ENCODE measurements around the gene HOTAIR.

HOTAIR gene

DNA sequence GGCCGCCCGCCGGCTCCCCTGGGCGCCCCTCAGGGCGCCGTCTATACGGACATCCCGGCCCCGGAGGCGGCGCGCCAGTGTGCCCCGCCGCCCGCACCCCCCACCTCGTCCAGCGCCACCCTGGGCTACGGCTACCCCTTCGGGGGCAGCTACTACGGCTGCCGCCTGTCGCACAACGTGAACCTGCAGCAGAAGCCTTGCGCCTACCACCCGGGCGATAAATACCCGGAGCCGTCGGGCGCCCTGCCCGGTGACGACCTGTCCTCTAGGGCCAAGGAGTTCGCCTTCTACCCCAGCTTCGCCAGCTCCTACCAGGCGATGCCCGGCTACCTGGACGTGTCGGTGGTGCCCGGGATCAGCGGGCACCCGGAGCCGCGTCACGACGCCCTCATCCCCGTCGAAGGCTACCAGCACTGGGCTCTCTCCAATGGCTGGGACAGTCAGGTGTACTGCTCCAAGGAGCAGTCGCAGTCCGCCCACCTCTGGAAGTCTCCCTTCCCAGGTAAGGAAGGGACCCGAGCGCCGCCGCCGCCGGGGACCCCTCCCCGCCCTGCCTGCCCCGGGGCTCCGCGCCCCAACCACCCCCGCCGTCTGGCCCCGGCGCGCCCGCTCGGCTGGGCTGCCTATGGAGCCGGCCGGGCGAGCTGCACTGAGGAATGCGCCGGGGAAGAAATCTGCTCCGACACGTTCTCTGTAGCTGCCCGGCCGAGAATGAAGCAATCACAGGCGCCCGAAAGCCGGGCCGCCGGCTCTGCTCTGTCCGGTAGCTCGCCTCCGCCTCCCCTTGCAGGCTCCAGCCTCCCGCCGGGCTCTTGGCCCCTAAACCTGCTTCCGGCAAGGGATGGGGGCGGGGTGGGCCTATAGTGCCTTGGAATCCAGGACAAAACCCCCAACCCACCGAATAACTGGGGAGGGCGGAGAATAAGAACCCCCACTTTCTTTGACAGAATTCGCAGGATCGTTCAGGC is 35.3 kb downstream of the HOTAIR start:
- DNase-seq: no peak

DNA sequence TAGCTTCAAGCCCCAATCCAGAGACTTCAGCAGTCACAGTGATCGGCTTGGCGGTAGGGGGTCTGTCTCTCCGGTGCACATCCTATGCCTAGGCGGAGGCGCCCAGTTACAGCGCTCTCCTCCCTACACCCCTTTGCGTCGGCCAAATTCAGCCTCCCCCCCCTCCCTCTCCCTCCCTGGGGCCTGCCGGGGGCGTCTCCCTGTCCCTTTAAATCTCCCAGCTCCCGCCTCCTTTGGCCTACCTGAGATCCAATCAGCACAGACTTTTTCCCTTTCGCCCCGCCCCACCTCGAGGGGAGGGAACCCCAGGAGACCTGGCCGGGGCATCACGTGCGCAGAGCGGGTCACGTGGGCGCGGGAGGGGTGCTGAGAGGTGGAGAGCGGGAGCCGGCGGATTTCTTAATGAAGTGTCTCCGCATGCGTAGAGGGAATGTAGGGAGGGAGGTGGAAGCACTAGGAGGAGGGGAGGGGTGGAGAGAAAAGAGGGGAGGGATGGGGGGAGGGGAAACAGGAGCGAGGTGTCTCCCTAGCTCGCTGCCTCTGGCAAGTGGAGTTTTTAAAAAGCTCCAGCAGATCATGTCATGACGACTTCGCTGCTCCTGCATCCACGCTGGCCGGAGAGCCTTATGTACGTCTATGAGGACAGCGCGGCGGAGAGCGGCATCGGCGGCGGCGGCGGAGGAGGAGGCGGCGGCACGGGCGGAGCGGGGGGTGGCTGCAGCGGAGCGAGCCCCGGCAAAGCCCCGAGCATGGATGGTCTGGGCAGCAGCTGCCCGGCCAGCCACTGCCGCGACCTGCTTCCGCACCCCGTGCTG is 36.2 kb downstream of the HOTAIR start, which contains the start of gene HOXC13:
Gene HOXC13 (plus strand): TSS at position 506 of the 815 bp plus-strand sequence. CDS start 76 bp downstream, at position 582.
- DNase-seq: peak; percentile 78

DNA sequence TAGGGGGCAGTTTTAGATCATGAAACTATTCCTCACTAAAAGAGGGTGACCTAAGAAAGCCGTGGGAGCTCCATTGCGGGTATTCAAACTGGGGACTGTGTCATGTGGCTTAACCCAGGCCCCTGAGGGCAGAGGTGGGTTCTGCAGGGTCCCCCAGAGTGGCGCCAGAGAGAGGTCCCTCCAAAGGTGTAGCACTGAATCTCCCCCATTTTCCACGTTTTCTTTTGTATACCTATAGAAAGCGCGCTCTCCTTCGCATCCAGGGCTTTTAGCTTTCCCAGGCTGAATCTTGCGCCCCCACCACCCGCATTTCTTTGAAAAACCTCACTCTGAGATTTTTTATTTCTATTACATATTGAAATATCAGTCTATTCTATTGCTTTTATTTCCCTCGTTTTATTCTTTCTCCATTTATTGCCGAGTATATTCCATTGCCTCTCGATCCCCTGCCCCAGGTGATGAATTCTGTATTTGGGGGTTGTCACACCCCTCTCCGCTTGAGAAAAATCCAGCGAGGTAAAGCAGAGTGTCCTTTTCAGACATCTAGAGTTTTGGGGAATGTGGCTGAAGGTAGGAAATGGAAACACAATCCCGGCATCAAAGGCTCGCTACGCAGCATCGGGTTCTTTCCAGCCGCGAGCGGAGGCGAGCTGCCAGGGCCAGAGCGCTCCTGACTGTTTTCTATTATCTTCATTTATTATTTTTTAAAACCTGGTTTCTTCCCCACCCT is 37.0 kb downstream of the HOTAIR start:
- DNase-seq: no peak

DNA sequence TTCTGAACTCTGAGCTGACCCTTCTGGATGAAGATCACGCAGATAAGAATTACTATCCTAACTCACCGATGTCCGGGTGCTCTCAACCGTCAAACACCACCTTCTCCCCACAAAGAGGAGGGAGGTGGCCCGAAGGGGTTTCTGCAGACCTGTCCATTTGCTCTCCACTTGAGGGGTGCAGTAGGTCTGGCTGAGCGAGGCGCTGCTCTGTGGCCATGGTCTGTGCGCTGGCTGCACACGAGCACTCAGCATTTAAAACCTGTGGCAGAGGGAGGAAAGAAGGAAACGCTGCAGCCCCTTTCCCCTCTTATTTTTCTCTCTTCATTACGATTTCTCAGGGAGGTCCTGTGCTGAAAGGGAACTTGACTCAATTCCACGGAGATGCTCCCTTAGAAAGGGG is 37.7 kb downstream of the HOTAIR start:
- no peak for DNase-seq

DNA sequence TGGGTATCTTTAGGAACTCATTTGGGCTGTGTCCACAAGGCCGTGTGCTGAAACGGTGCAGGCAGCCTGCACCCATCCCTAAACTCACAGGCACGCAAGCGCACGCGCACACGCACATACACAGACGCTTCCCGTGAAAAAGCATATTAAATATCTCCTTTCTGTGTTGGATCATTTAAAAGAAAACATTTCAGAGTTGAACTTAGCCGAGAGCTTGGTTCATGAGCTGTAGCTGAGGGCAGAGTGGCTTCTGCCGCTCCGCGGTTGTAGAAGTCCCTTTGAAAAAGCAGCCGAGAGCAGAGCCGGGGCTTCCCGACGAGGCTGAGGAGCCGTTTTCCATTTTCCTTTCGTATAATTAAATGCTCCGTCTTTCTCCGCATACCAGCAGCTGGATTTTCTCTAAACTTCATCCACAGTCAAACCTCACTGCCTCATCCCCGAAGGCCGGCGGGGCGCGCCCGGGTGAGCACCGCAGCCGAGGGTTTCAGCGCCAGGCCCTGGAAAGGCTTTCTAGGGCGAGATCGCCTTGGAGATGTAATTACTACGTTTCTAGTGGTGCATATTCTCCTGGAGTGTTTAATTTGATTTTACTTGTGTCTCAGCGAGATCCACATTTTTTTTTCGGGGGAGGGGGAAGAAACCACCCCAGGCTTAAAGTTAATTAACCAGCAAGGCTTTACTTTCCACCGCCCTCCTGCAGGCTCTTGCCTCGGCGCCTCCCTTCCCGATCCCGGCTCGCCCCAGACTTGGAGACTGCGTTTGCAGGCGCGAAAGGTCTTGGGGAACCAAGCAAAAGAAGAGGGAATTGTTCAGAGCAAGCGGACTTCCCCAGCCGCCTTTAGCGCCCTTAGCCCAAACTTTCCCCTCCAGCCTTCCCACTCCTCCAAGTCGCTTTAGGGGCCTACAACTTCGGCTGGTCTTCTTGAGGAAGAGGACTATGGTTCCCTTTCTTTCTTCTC is 39.1 kb downstream of the HOTAIR start:
- no peak for DNase-seq

DNA sequence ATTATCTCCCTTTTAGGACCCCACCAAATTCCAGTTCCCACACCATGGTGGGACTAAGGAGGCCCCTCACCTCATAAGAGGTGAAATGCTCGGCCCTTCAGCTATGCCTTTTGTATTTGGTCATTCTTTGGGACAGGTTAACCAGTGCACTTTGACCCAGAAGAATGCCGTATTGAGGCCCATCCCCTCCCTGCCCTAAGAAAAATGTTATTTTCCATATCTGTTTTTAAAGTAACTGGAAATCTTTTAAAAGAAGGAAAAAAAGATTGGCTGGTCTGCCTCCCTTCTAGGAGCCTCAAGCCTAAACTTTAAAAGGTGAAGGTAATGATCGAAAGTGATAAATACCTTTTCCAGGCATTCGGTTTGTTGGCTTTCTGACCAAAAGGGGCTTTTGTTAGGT is 41.8 kb downstream of the HOTAIR start:
- no peak for DNase-seq

DNA sequence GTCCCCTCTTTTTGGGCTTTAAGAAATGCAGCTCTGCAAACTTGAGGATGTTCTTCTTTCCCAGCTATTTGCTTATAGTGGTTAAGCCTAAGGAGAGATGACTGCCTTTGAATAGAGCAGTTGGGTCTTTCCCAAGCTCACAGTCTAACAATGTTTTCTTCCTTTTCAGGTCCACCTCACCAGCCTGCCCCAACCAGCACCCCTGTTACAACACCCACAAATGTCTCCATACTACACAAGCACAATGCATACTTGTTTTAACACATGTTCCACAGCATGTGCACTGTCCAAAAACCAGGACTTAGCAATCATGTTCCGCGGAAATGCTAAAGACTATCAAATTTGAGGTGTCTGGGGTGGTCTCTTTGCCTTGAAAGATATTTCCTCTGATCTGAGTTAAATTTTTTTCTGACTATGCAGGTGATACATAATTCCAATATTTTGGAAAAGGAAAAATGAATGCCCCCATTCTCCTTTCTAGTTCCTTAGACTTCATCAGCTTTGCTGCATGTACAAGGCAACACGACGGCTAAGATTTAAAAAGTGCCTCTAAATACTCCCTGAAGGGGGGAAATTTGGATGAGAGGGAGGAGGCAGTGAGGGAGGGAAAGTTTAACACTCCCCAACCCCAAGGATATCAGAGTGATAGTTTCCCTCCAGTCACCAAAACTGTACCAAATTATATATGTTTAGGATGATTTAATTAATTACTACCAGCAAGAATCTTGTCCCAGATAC is 42.7 kb downstream of the HOTAIR start:
- no peak for DNase-seq

DNA sequence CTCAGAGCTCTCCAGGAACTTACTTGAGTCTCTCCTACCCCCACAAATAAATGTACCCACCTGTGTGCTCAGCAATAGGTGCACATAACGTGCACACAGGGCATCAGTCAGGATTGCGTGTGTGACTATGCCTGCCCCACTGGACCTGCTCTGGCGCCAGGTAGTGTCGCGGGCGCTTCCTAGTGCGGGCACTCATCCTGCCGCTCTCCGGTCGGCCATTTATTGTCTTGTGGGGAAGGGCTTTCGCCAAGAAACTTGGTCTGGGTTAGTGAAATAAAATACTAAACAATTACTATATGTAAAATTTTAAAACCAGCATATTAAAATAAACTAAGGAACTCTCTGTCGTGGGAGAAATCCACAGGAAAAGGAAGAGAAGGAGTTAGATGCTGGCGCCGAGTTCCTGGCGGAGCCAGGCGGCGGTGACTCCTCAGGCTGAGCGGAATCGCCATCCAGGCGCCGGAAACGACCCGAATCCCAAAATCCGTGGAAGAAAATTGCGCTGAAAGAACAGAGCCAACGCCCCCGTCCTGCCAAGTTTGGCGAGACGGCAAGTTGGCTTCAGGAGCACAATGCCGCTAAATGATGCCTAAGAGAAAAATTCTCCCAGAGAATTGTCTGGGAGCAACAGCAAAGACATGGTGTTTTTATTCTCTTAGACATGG is 44.0 kb downstream of the HOTAIR start:
- no peak for DNase-seq

DNA sequence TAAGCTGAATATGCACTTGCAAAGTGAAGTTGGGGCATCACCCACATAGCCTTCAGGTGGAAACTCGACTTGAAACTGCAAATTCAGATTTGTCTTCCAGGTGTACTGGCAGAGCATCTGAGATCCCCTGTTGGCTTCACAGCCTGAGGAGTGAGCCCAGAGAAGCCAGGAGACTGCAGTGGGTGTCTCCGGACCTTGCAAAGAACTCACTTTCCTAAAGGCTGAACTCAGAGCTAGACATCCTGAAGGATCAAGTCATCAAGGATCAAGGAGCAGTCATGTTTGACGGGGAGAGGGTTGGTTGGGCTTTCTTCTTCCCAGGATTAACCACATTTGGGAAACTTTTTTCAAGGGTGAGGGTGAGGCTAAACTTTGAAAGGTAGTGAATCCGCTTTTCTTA is 45.2 kb downstream of the HOTAIR start:
- no peak for DNase-seq

DNA sequence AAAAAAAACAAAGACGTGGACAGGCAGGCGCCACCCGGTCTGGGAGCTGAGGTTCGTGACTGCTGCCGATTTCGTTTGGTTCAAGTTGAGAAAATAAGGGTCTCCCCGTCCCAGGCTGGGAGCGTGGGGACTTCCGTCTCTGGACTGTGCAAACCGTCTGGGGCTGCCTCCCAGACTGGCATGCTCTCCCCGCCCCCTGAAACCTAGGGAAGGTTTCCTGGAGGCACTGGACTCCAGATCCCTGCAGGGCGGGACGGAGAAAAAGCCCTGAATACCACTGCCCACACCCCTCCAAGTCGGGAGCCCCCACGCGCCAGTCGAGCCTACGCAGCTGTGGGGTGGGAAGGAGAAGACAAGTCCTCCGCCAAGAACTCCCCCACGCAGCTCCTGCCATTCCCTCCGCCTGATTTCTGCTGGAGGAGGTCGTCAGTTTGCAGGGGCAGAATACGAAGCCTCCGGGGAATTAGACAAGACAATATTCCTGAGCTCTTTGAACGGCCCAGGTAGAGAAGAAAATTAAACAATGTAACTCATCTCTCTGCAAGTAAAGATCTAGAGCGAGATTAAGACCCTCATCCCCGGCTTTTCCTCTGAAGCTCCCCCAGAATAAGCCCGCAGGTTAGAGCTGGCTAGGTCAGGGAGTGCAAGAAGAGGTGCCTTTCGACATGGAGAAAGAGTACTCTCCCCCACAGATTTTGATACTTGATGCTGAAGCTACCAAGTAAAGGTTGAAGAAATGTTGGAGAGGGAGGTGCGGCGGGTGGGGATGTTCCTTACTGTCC is 46.5 kb downstream of the HOTAIR start:
- no peak for DNase-seq

DNA sequence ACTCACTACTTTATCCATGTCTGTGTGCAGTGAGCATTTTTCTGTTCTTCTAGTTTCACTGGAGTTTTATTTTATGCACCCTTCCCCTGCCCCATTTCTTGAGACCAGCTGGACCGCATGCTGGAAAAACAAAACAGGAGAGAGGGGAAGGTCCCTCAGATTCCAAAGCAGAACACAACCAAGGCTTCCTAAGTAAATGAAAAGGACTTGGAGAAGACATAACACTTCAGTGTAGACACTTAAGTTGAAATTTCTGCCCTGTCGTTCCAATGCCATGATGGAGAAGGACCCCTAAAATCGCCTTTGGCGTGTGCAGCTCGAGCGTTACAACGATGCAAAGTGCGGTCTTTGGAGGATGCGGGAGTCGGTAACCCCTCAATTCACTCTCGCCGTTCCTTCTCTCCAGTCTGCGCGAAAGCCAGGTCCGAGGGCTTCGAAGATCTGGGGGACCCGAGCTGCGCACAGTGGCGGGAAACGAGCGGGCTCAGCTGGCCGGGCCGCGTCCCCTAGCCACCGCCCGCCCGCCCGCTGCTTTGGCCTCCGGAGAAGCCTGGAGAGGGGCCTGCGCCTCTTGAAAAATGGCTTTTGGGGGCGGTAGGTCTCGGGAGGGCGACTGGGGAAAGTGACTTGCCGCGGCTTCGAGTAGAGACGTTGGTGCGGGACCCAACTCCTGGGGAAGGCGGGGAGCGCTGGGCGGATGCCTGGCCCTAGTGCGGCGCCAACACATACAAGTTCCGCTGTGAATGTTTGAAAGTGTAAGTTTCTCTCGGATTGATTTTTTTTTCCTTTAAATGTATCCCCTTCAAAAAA is 47.3 kb downstream of the HOTAIR start:
- DNase-seq: no peak

DNA sequence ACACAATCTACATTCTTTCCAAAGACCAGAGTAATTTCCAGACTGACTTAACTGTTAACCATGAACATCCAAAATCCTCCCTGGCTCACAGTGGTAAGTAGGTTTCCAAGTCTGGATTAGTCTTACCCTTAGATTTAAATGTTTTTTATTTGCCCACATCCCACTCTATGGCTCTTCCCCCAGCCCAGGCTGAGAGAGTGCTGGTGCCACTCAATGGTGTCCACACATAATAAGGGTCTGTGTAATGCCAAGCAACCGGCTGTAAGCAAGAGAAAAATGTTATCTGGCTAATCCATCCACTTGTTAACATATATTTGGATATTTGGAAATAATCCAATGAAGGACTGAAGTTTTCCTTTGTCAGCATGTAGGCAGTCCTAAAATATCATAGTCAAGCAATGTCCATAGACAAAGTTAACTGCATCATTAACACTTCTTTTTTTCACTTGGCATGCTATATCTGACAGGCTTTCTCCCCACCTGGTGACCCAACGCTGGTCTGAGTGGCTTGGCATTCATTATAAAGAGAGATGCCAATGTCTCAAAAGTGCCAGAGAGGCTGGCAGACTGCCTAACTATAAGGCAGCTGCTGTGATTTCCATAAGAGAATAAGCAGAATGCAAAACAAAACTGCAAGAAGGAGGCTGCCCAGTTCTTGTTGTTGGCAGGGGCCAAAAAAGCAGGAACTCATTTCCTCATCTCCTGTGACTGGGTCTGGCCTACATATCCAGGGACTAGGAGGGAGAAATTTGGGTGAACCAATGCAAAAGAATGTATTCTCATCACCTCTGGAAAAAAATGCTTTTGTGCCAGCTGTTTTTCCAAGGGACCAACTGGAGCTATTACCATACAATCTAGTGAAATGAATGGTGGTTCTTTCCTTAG is 50.0 kb downstream of the HOTAIR start:
- no peak for DNase-seq

DNA sequence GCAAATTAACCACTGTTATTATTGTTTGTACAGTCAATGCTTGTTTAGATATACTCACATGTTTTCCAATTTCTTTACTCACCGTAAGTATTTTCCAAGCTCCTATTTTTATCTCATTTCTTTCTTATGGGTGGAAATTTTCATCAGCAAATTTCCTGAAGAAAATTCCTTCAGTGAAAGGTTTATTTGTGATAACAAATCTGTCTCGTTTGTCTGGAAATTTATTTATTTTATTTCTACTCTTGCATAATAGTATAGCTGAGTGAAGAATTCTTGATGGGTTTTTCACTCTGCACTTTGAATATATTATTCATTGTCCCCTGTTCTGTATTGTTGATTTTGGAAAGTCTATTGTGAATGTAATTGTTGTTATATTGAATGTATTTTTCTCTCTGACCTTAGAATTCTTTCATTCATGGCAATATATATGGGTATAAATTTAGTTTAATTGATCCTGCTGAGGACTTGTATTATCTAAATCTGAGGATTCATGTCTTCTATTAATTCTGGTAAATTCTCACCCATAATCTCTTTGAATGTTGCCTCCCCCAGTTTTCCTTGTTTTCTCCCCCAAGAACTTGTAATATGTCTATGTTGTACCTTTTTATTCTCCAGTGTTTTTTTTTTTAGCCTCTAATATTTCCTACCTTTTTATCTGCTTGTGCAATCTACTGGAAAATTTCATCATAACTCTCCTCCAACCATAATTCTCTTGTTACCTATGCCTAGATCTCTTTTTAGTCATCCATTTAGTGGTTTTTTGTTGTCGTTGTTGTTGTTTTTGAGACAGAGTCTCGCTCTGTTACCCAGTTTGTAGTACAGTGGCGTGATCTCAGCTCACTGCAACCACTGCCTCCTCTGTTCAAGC is 57.7 kb downstream of the HOTAIR start:
- no peak for DNase-seq
